ENCODE data around the gene ATP4B.

The ATP4B gene

DNA sequence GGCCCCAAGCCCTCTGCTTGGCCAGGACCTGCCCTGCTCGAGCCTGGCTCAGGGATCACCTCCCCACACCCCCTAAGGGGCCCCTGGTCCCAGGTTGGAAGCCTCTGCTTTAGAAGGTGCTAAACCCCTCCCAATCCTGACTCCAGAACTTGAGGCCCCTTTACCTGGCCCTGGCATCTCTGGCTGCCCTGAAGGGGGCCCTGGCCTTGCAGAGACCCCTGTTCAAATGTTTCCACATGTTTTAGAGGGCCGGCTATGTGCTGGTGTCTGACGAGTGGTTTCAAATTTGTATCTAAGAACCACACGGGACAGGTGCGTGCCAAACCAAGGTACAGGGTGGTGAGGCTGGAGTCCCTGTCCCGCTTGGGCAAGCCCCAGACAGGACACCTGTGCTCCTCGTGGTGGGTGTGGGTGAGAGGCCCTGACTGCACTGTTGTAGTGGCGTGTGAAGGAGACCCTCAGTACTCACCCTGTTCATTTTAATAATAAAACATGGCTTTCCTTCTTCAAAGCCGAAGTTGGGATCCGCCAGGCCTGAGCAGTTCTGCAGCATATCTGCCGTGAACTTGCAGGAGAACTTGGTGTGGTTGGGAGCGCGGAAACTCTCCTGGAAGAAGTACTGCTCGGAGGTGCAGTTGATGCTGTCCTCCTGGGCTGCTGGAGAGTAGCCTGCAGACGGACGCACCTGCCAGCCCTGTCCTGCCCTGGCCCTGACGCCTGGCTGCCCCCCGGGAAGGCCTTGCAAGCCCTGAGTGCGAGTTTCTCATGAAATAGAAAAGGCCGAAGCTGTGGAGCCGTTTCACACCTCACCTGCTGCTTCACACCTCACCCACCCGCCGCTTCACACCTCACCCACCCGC is 5.4 kb downstream of the ATP4B start:
- TF ChIP-seq EZH2 (IDR thresholded peaks at IDR 0.05; ENCODE audit: borderline replicate concordance, low read length) (no peak), CTCF (IDR thresholded peaks at IDR 0.05; ENCODE audit: low read length) (no peak)
- Histone ChIP-seq H3K79me2 (ENCODE audit: insufficient read depth, low read length) (no peaks in the 10 kb centered on the region), H3K27me3 (ENCODE audit: insufficient read depth, low read length) (peaks cover 9% of the 10 kb centered on the region; the same call in 1 of the 2 replicates), H3K36me3 (ENCODE audit: insufficient read depth, low read length) (no peaks in the 10 kb centered on the region; the same call in 1 of the 2 replicates), H4K20me1 (ENCODE audit: insufficient read depth, low read length) (no peaks in the 10 kb centered on the region), H3K4me1 (ENCODE audit: insufficient read depth, low read length, severe bottlenecking) (no peaks in the 10 kb centered on the region), H2AFZ (ENCODE audit: low read length) (no peak overlapping the region), H3K27ac (ENCODE audit: low read depth, low read length, poor library complexity, severe bottlenecking) (no peak overlapping the region), H3K9me2 (ENCODE audit: low read depth, low read length) (no peaks in the 10 kb centered on the region), H3K9me3 (ENCODE audit: low read length) (no peaks in the 10 kb centered on the region), H3K4me3 (ENCODE audit: low read depth, low read length, poor library complexity, severe bottlenecking) (no peak overlapping the region), H3F3A (ENCODE audit: insufficient read depth, low read length) (no peaks in the 10 kb centered on the region), H3K9ac (ENCODE audit: low read length) (no peak overlapping the region), H3K4me2 (ENCODE audit: low read length) (no peak overlapping the region)

GRCh38 chr13:113651511-113652403 is 6.2 kb downstream of the ATP4B start:
- TF ChIP-seq EZH2 (IDR thresholded peaks at IDR 0.05; ENCODE audit: borderline replicate concordance, low read length) (no peak), CTCF (IDR thresholded peaks at IDR 0.05; ENCODE audit: low read length) (no peak)
- Histone ChIP-seq H3K27ac (ENCODE audit: low read depth, low read length, poor library complexity, severe bottlenecking) (no peak overlapping the region), H3K4me2 (ENCODE audit: low read length) (no peak overlapping the region), H3K4me3 (ENCODE audit: low read depth, low read length, poor library complexity, severe bottlenecking) (no peak overlapping the region), H3K9me3 (ENCODE audit: low read length) (no peaks in the 10 kb centered on the region), H3K27me3 (ENCODE audit: insufficient read depth, low read length) (peaks cover 6% of the 10 kb centered on the region; the same call in 1 of the 2 replicates), H3K79me2 (ENCODE audit: insufficient read depth, low read length) (no peaks in the 10 kb centered on the region), H4K20me1 (ENCODE audit: insufficient read depth, low read length) (no peaks in the 10 kb centered on the region), H3K9ac (ENCODE audit: low read length) (no peak overlapping the region), H3K36me3 (ENCODE audit: insufficient read depth, low read length) (no peaks in the 10 kb centered on the region; the same call in 1 of the 2 replicates), H3K9me2 (ENCODE audit: low read depth, low read length) (no peaks in the 10 kb centered on the region), H3K4me1 (ENCODE audit: insufficient read depth, low read length, severe bottlenecking) (no peaks in the 10 kb centered on the region), H3F3A (ENCODE audit: insufficient read depth, low read length) (no peaks in the 10 kb centered on the region), H2AFZ (ENCODE audit: low read length) (no peak overlapping the region)

- Histone ChIP-seq H3K79me2 (ENCODE audit: insufficient read depth, low read length) (no peaks in the 10 kb centered on the region), H3K4me1 (ENCODE audit: insufficient read depth, low read length, severe bottlenecking) (no peaks in the 10 kb centered on the region), H3K4me2 (ENCODE audit: low read length) (no peak overlapping the region), H3K36me3 (ENCODE audit: insufficient read depth, low read length) (no peaks in the 10 kb centered on the region; the same call in 1 of the 2 replicates), H3K4me3 (ENCODE audit: low read depth, low read length, poor library complexity, severe bottlenecking) (no peak overlapping the region), H3K9me3 (ENCODE audit: low read length) (no peaks in the 10 kb centered on the region), H3K27ac (ENCODE audit: low read depth, low read length, poor library complexity, severe bottlenecking) (no peak overlapping the region), H3F3A (ENCODE audit: insufficient read depth, low read length) (no peaks in the 10 kb centered on the region), H2AFZ (ENCODE audit: low read length) (no peak overlapping the region), H4K20me1 (ENCODE audit: insufficient read depth, low read length) (no peaks in the 10 kb centered on the region), H3K9me2 (ENCODE audit: low read depth, low read length) (no peaks in the 10 kb centered on the region), H3K9ac (ENCODE audit: low read length) (no peak overlapping the region), H3K27me3 (ENCODE audit: insufficient read depth, low read length) (no peaks in the 10 kb centered on the region)
- no peak for TF ChIP-seq EZH2 (IDR thresholded peaks at IDR 0.05; ENCODE audit: borderline replicate concordance, low read length)
- TF ChIP-seq CTCF (IDR thresholded peaks at IDR 0.05; ENCODE audit: low read length) = no peak
These were observed 7.3 kb downstream of the ATP4B start for GRCh38 chr13:113650731-113651148.
